ENCODE results near the gene RP9.

GRCh38 chr7:33127085-33127484 lies 17.9 kb upstream of the RP9 start:
- no peak for TF ChIP-seq POLR2A (IDR thresholded peaks at IDR 0.05)
- TF ChIP-seq, protein P1, sequence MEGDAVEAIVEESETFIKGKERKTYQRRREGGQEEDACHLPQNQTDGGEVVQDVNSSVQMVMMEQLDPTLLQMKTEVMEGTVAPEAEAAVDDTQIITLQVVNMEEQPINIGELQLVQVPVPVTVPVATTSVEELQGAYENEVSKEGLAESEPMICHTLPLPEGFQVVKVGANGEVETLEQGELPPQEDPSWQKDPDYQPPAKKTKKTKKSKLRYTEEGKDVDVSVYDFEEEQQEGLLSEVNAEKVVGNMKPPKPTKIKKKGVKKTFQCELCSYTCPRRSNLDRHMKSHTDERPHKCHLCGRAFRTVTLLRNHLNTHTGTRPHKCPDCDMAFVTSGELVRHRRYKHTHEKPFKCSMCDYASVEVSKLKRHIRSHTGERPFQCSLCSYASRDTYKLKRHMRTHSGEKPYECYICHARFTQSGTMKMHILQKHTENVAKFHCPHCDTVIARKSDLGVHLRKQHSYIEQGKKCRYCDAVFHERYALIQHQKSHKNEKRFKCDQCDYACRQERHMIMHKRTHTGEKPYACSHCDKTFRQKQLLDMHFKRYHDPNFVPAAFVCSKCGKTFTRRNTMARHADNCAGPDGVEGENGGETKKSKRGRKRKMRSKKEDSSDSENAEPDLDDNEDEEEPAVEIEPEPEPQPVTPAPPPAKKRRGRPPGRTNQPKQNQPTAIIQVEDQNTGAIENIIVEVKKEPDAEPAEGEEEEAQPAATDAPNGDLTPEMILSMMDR (IDR thresholded peaks at IDR 0.05), result no peak

Measured in Peyer's patch (tissue), 4 donors.